Liver (tissue), 3 donors: ENCODE results near the gene CNKSR1.

Experiments used
- EGR1 ChIP-seq, 2 donors: IDR thresholded peaks; 2 replicates each; pipeline ENCODE4 v1.6.1; 2016 to 2018; ENCODE audit warnings: antibody characterized with exemption in 2 of 2, low read depth in 2 of 2
- GABPA ChIP-seq, 2 donors: IDR thresholded peaks in 1 of 2; conservative IDR thresholded peaks in 1 of 2; 2 replicates each; pipeline ENCODE4 v1.6.1; 2016; ENCODE audit warnings: antibody characterized with exemption in 2 of 2, mild to moderate bottlenecking in 1 of 2, moderate library complexity in 1 of 2
- HNF4A ChIP-seq, 2 donors: conservative IDR thresholded peaks; 2 replicates each; pipeline ENCODE4 v1.6.1; 2016; ENCODE audit warnings: antibody characterized with exemption in 2 of 2, mild to moderate bottlenecking in 2 of 2
- JUND ChIP-seq, 2 donors: IDR thresholded peaks; 2 replicates each; pipeline ENCODE4 v1.6.1; 2016; ENCODE audit warnings: antibody characterized with exemption in 2 of 2
- RAD21 ChIP-seq, 2 donors: IDR thresholded peaks; 2 replicates each; pipeline ENCODE4 v1.6.1; 2016; ENCODE audit warnings: antibody characterized with exemption in 2 of 2, mild to moderate bottlenecking in 2 of 2
- RXRA ChIP-seq, 2 donors: IDR thresholded peaks; 2 replicates each; pipeline ENCODE4 v1.6.1; 2017 to 2018; ENCODE audit warnings: antibody characterized with exemption in 2 of 2, mild to moderate bottlenecking in 1 of 2
- SP1 ChIP-seq: IDR thresholded peaks from 2 replicates; pipeline ENCODE4 v1.6.1; 2018; ENCODE audit warnings: antibody characterized with exemption, mild to moderate bottlenecking
- TAF1 ChIP-seq: conservative IDR thresholded peaks from 2 replicates; pipeline ENCODE4 v1.6.1; 2016; ENCODE audit warnings: antibody characterized with exemption, mild to moderate bottlenecking
- YY1 ChIP-seq: IDR thresholded peaks from 2 replicates; pipeline ENCODE4 v1.6.1; 2016; ENCODE audit warnings: antibody characterized with exemption, mild to moderate bottlenecking
- TF ChIP-seq, protein P1 (sequence below): fragments of 150-350 bp; IDR thresholded peaks from 2 replicates; pipeline ENCODE4 v1.5.1; 2017; ENCODE audit warnings: improper control_type of control experiment, low read depth, low read length; ENCODE audit not compliant: missing input control
- TF ChIP-seq, protein P2 (sequence below): IDR thresholded peaks from 2 replicates; pipeline ENCODE4 v1.6.1; 2016; ENCODE audit warnings: antibody characterized with exemption
- TF ChIP-seq, protein P3 (sequence below): IDR thresholded peaks from 2 replicates; pipeline ENCODE4 v1.6.1; 2016; ENCODE audit warnings: antibody characterized with exemption, mild to moderate bottlenecking
- TF ChIP-seq, protein P4 (sequence below): IDR thresholded peaks from 2 replicates; pipeline ENCODE4 v1.6.1; 2016; ENCODE audit warnings: antibody characterized with exemption
- TF ChIP-seq, protein P5 (sequence below): IDR thresholded peaks from 2 replicates; pipeline ENCODE4 v1.6.1; 2016; ENCODE audit warnings: antibody characterized with exemption
- donor health status: healthy.
- donor health status: healthy.

DNA sequence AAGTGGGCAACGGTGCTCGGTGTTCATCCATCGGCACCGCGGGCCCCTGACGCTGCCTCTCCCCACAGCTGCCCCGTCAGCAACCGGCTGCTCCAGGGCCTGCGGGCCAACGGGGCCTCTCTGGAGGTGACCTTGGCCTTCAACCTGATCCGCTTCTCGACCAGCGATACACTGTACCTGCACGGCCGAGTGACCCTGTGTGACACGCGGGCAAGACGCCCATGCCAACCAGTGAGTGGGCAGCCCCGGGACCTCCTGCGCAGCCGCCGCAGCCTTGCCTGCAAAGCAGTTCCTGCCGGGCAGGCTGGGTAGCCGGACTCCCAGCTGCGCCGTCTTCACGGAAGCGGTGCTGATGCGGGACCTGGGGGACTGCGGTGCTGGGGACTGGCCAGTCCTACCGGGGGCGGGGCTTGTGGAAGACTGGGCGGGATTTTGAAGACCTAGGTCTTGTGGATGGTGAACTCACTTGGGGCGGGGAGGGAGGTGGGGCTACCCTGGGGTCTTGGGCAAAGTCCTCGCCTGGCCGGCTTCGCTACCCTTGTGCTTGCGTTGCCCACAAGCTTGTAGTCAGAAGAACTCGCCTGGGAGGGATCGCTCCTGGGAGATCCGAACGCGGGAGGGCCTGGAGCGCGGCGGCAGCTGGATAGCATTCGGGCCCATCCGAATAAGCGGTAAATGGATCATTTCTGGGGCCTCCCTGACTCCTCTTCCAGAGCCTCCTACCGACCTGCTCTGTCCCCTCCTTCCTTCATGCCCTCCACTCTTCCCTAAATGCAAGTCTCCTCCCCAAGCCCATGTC is 47.9 kb downstream of the CNKSR1 start:
- TF ChIP-seq, protein P1, sequence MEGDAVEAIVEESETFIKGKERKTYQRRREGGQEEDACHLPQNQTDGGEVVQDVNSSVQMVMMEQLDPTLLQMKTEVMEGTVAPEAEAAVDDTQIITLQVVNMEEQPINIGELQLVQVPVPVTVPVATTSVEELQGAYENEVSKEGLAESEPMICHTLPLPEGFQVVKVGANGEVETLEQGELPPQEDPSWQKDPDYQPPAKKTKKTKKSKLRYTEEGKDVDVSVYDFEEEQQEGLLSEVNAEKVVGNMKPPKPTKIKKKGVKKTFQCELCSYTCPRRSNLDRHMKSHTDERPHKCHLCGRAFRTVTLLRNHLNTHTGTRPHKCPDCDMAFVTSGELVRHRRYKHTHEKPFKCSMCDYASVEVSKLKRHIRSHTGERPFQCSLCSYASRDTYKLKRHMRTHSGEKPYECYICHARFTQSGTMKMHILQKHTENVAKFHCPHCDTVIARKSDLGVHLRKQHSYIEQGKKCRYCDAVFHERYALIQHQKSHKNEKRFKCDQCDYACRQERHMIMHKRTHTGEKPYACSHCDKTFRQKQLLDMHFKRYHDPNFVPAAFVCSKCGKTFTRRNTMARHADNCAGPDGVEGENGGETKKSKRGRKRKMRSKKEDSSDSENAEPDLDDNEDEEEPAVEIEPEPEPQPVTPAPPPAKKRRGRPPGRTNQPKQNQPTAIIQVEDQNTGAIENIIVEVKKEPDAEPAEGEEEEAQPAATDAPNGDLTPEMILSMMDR = no peak
- peak in 1 of 2 donors; percentile 60 for TF ChIP-seq EGR1 (IDR thresholded peaks at IDR 0.05; ENCODE audit: low read depth in 2 of 2)
- TF ChIP-seq GABPA (IDR thresholded peaks at IDR 0.05 in 1 of 2, conservative IDR thresholded peaks at IDR 0.05 in 1 of 2) = peak in 1 of 2 donors; percentile 77
- TF ChIP-seq, protein P2, sequence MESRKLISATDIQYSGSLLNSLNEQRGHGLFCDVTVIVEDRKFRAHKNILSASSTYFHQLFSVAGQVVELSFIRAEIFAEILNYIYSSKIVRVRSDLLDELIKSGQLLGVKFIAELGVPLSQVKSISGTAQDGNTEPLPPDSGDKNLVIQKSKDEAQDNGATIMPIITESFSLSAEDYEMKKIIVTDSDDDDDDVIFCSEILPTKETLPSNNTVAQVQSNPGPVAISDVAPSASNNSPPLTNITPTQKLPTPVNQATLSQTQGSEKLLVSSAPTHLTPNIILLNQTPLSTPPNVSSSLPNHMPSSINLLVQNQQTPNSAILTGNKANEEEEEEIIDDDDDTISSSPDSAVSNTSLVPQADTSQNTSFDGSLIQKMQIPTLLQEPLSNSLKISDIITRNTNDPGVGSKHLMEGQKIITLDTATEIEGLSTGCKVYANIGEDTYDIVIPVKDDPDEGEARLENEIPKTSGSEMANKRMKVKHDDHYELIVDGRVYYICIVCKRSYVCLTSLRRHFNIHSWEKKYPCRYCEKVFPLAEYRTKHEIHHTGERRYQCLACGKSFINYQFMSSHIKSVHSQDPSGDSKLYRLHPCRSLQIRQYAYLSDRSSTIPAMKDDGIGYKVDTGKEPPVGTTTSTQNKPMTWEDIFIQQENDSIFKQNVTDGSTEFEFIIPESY = peak; percentile 60
- TF ChIP-seq, protein P3, sequence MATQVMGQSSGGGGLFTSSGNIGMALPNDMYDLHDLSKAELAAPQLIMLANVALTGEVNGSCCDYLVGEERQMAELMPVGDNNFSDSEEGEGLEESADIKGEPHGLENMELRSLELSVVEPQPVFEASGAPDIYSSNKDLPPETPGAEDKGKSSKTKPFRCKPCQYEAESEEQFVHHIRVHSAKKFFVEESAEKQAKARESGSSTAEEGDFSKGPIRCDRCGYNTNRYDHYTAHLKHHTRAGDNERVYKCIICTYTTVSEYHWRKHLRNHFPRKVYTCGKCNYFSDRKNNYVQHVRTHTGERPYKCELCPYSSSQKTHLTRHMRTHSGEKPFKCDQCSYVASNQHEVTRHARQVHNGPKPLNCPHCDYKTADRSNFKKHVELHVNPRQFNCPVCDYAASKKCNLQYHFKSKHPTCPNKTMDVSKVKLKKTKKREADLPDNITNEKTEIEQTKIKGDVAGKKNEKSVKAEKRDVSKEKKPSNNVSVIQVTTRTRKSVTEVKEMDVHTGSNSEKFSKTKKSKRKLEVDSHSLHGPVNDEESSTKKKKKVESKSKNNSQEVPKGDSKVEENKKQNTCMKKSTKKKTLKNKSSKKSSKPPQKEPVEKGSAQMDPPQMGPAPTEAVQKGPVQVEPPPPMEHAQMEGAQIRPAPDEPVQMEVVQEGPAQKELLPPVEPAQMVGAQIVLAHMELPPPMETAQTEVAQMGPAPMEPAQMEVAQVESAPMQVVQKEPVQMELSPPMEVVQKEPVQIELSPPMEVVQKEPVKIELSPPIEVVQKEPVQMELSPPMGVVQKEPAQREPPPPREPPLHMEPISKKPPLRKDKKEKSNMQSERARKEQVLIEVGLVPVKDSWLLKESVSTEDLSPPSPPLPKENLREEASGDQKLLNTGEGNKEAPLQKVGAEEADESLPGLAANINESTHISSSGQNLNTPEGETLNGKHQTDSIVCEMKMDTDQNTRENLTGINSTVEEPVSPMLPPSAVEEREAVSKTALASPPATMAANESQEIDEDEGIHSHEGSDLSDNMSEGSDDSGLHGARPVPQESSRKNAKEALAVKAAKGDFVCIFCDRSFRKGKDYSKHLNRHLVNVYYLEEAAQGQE = peak; percentile 66
- TF ChIP-seq, protein P4, sequence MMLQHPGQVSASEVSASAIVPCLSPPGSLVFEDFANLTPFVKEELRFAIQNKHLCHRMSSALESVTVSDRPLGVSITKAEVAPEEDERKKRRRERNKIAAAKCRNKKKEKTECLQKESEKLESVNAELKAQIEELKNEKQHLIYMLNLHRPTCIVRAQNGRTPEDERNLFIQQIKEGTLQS = no peak
- no peak for TF ChIP-seq RAD21 (IDR thresholded peaks at IDR 0.05)
- peak; percentile 77 to 89 for TF ChIP-seq RXRA (IDR thresholded peaks at IDR 0.05)
- TF ChIP-seq SP1 = peak; percentile 55
- TF ChIP-seq, protein P5, sequence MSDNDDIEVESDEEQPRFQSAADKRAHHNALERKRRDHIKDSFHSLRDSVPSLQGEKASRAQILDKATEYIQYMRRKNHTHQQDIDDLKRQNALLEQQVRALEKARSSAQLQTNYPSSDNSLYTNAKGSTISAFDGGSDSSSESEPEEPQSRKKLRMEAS = peak; percentile 30
- peak; percentile 57 for TF ChIP-seq TAF1
- peak; percentile 66 for TF ChIP-seq YY1
- TF ChIP-seq JUND (IDR thresholded peaks at IDR 0.05) = no peak
- TF ChIP-seq HNF4A (conservative IDR thresholded peaks at IDR 0.05) = peak; percentile 82 to 86
